ENCODE data around the gene RAD51B.

DNA sequence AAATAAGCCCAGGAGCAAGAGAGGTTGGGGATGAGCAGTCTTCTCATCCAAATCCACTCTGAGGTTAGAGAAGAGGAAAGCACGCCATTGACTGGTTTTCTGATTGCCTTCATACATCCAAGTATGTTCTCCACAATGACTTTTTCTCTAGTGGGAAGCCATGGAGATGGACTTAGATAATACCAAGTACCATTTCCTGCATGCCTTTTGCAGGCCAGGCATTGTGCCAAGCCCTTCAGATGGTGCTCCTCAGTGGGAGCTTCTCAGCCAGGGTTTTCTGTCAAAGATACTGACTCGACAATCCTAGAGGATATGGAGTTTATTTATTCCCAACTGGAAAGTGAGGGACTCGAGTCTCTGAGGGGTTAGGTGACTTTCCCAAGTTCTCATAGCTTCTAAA, 755.3 kb downstream of the RAD51B start:
- TF ChIP-seq CTCF (IDR thresholded peaks at IDR 0.05; ENCODE audit: insufficient read depth, low read length), result no peak
- no peak for TF ChIP-seq POLR2AphosphoS5 (IDR thresholded peaks at IDR 0.05; ENCODE audit: low read depth)
- TF ChIP-seq REST (IDR thresholded peaks at IDR 0.05; ENCODE audit: insufficient replicate concordance, low read depth), result no peak
- TF ChIP-seq SPI1 (IDR thresholded peaks at IDR 0.05; ENCODE audit: borderline replicate concordance, low read depth), result no peak

All from HL-60 (cell line).